H1 (cell line): ENCODE data around the gene RIPOR3. TPM values are rescaled to one million over a fixed set of nuclear protein-coding genes. Genes with fewer than 3 reads are reported as not detected.

Experiments
- CTCF ChIA-PET: fragments of 300-600 bp; sonication (Branson Sonifier 250); formaldehyde crosslinking; loops from one replicate; lab custom pipeline; 2021; ENCODE audit not compliant: partially characterized antibody; lab: Charles Lee
- POLR2A ChIA-PET: fragments of 300-600 bp; sonication (Branson Sonifier 250); formaldehyde crosslinking; loops from one replicate; lab custom pipeline; 2021; ENCODE audit warnings: inconsistent platforms; ENCODE audit not compliant: partially characterized antibody; lab: Charles Lee
- DNase-seq, 2 experiments: peaks; one replicate each; pipeline versions ENCODE4 v3.0.0 to v3.0.0-alpha.2; 2010 to 2022; ENCODE audit warnings: low spot score in 2 of 2, low read depth in 1 of 2, mixed read lengths in 1 of 2
- FAIRE-seq: peaks from 2 replicates; lab custom pipeline; 2011; peaks lifted over from hg19 to GRCh38; lab: Jason Lieb, UNC
- H2AFZ ChIP-seq: 2 replicates; pipeline ENCODE4 v1.8.1; 2012; ENCODE audit warnings: low read length, inconsistent platforms
- H2AK5ac ChIP-seq: 2 replicates; pipeline ENCODE4 v1.6.1; 2013; ENCODE audit warnings: low read depth, low read length
- H2BK120ac ChIP-seq: replicated peaks from 2 replicates; pipeline ENCODE3; 2013; ENCODE audit warnings: low read depth, low read length, inconsistent platforms
- H2BK12ac ChIP-seq: 2 replicates; pipeline ENCODE4 v1.6.1; 2013; ENCODE audit warnings: low read depth, low read length
- H2BK15ac ChIP-seq: 2 replicates; pipeline ENCODE4 v1.6.1; 2013; ENCODE audit warnings: low read length
- H2BK20ac ChIP-seq: 2 replicates; pipeline ENCODE4 v1.6.1; 2013; ENCODE audit warnings: low read length
- H2BK5ac ChIP-seq: 2 replicates; pipeline ENCODE4 v1.6.1; 2013; ENCODE audit warnings: low read depth, low read length
- H3K14ac ChIP-seq: 2 replicates; pipeline ENCODE4 v1.6.1; 2013; ENCODE audit warnings: inconsistent platforms; ENCODE audit not compliant: insufficient read length
- H3K18ac ChIP-seq: 2 replicates; pipeline ENCODE4 v1.6.1; 2013; ENCODE audit warnings: low read length; ENCODE audit errors: extremely low read depth
- H3K23ac ChIP-seq: 2 replicates; pipeline ENCODE4 v1.6.1; 2013; ENCODE audit warnings: inconsistent platforms; ENCODE audit not compliant: insufficient read length
- H3K23me2 ChIP-seq: 2 replicates; pipeline ENCODE4 v1.6.1; 2013; ENCODE audit warnings: low read depth, low read length
- H3K27ac ChIP-seq: 2 replicates; pipeline ENCODE4 v1.6.1; 2011; ENCODE audit warnings: low read depth, low read length, inconsistent platforms
- H3K27me3 ChIP-seq, 4 experiments: replicated peaks in 1 of 4; 1 replicate in 1 of 4; 2 replicates in 3 of 4; pipeline versions ENCODE4 v1.6.1 to v1.8.1; 2011 to 2013; ENCODE audit warnings: low read length in 3 of 4, mild to moderate bottlenecking in 3 of 4, inconsistent platforms in 2 of 4, mixed read lengths in 2 of 4, moderate library complexity in 1 of 4; ENCODE audit not compliant: control insufficient read depth in 3 of 4, insufficient read depth in 3 of 4; ENCODE audit errors: extremely low read depth in 1 of 4
- H3K36me3 ChIP-seq, 4 experiments: 2 replicates each; pipeline versions ENCODE4 v1.6.1 to v1.8.1; 2011 to 2013; ENCODE audit warnings: mild to moderate bottlenecking in 4 of 4, low read length in 3 of 4, moderate library complexity in 2 of 4, control low read depth in 1 of 4, inconsistent platforms in 1 of 4; ENCODE audit not compliant: insufficient read depth in 4 of 4, control insufficient read depth in 2 of 4
- H3K4ac ChIP-seq: replicated peaks from 2 replicates; pipeline ENCODE3; 2013; ENCODE audit warnings: low read length, low read depth, mixed read lengths, inconsistent platforms; ENCODE audit not compliant: insufficient read length
- H3K4me1 ChIP-seq, 4 experiments: replicated peaks in 1 of 4; 1 replicate in 1 of 4; 2 replicates in 3 of 4; pipeline versions ENCODE4 v1.6.1 to v1.8.1; 2011 to 2013; ENCODE audit warnings: low read length in 3 of 4, inconsistent platforms in 2 of 4, mixed read lengths in 1 of 4; ENCODE audit not compliant: insufficient read depth in 4 of 4, control insufficient read depth in 3 of 4
- H3K4me2 ChIP-seq, 2 experiments: 2 replicates each; pipeline versions ENCODE4 v1.6.1 to v1.8.1; 2011 to 2013; ENCODE audit warnings: low read depth in 2 of 2, low read length in 2 of 2, control low read depth in 1 of 2, inconsistent platforms in 1 of 2, mild to moderate bottlenecking in 1 of 2; ENCODE audit not compliant: insufficient read depth in 1 of 2
- H3K4me3 ChIP-seq, 4 experiments: fragments of 200-600, 300-600 bp in 1 of 4; sonication (generic), shearing (Covaris generic), sonication (Bioruptor Twin) in 1 of 4; 2 replicates each; pipeline versions ENCODE4 v1.5.1 to v1.8.1; 2011 to 2016; ENCODE audit warnings: low read length in 4 of 4, low read depth in 3 of 4, control low read depth in 2 of 4, inconsistent platforms in 2 of 4, mild to moderate bottlenecking in 2 of 4, mixed read lengths in 1 of 4, moderate library complexity in 1 of 4; ENCODE audit not compliant: insufficient read depth in 2 of 4; ENCODE audit errors: extremely low read depth in 1 of 4
- H3K56ac ChIP-seq: replicated peaks from 2 replicates; pipeline ENCODE3; 2013; ENCODE audit warnings: low read depth, mild to moderate bottlenecking, mixed read lengths, low read length, inconsistent platforms; ENCODE audit not compliant: insufficient read length
- H3K79me1 ChIP-seq: 2 replicates; pipeline ENCODE4 v1.6.1; 2013; ENCODE audit warnings: low read depth, low read length, control low read depth
- H3K79me2 ChIP-seq, 2 experiments: 2 replicates each; pipeline versions ENCODE4 v1.6.1 to v1.8.1; 2012 to 2013; ENCODE audit warnings: low read length in 2 of 2, mild to moderate bottlenecking in 2 of 2, inconsistent platforms in 1 of 2; ENCODE audit not compliant: insufficient read depth in 2 of 2, control insufficient read depth in 1 of 2
- H3K9ac ChIP-seq, 4 experiments: replicated peaks in 1 of 4; 1 replicate in 1 of 4; 2 replicates in 3 of 4; pipeline versions ENCODE4 v1.6.1 to v1.8.1; 2011 to 2013; ENCODE audit warnings: low read depth in 3 of 4, low read length in 3 of 4, control low read depth in 2 of 4, mild to moderate bottlenecking in 2 of 4, moderate library complexity in 2 of 4, inconsistent platforms in 1 of 4; ENCODE audit errors: extremely low read depth in 1 of 4
- H3K9me3 ChIP-seq, 2 experiments: 2 replicates each; pipeline versions ENCODE4 v1.6.1 to v1.8.1; 2012 to 2013; ENCODE audit warnings: mild to moderate bottlenecking in 2 of 2, moderate library complexity in 2 of 2, control low read depth in 1 of 2, inconsistent platforms in 1 of 2, low read depth in 1 of 2, low read length in 1 of 2, mixed read lengths in 1 of 2; ENCODE audit not compliant: insufficient read depth in 2 of 2
- H4K20me1 ChIP-seq, 2 experiments: replicated peaks in 1 of 2; 2 replicates each; pipeline versions ENCODE3 to v1.8.1; 2011 to 2013; ENCODE audit warnings: inconsistent platforms in 2 of 2, low read length in 2 of 2, mild to moderate bottlenecking in 1 of 2; ENCODE audit not compliant: insufficient read depth in 2 of 2, control insufficient read depth in 1 of 2
- H4K5ac ChIP-seq: 2 replicates; pipeline ENCODE4 v1.6.1; 2013; ENCODE audit warnings: low read length, low read depth, mixed read lengths, inconsistent platforms; ENCODE audit not compliant: insufficient read length
- H4K8ac ChIP-seq: 2 replicates; pipeline ENCODE4 v1.8.0; 2013; ENCODE audit warnings: mild to moderate bottlenecking, moderate library complexity, low read length, inconsistent platforms; ENCODE audit not compliant: insufficient read depth; ENCODE audit errors: extremely low read depth
- H4K91ac ChIP-seq: replicated peaks from 2 replicates; pipeline ENCODE3; 2013; ENCODE audit warnings: low read length, mixed read lengths, inconsistent platforms; ENCODE audit not compliant: insufficient read length
- KDM4A ChIP-seq: IDR thresholded peaks from one replicate; pipeline ENCODE4 v1.7.1; 2012; ENCODE audit warnings: low read depth, mild to moderate bottlenecking, moderate library complexity, low read length, inconsistent platforms; ENCODE audit not compliant: severe bottlenecking
- KDM5A ChIP-seq: fragments of 200-600 bp; IDR thresholded peaks from 2 replicates; pipeline ENCODE4 v1.7.1; 2012; ENCODE audit warnings: mild to moderate bottlenecking, low read length, inconsistent platforms, mixed read lengths
- NANOG ChIP-seq: IDR thresholded peaks from 2 replicates; pipeline ENCODE4 v1.6.1; 2011; ENCODE audit warnings: low read length, low read depth, mild to moderate bottlenecking, inconsistent platforms; ENCODE audit not compliant: insufficient read depth, poor library complexity, severe bottlenecking
- SIRT6 ChIP-seq: IDR thresholded peaks from one replicate; pipeline ENCODE4 v1.7.1; 2012; ENCODE audit warnings: low read length, inconsistent platforms
- WGBS, 2 experiments: shearing (Covaris generic) in 1 of 2; methylation state at CpG; one replicate each; pipeline versions ENCODE4 v1.1.6 to v1.1.7; 2013 to 2015; ENCODE audit warnings: low lambda C conversion rate in 2 of 2, mixed read lengths in 2 of 2, inconsistent platforms in 1 of 2, low coverage in 1 of 2, missing lambda C conversion rate in 1 of 2; ENCODE audit not compliant: insufficient replicate concordance in 2 of 2, insufficient coverage in 1 of 2, insufficient read length in 1 of 2; ENCODE audit errors: extremely low coverage in 1 of 2, missing lambda C conversion rate in 1 of 2; 5-methylcytosine and 5-hydroxymethylcytosine counted together
- polyA plus RNA-seq, 7 experiments: library from polyadenylated mRNA; depleted of rRNA in 3 of 7; stranded (reverse) in 5 of 7; unstranded in 2 of 7; fragments of >200 nt in 5 of 7; fragments of 200-250 nt in 2 of 7; gene quantifications; 1 replicate in 5 of 7; 2 replicates in 1 of 7; 4 replicates in 1 of 7; pipeline versions ENCODE4 v1.2.1 to v1.2.3, GENCODE V29; 2011 to 2013; ENCODE audit warnings: missing spikeins in 2 of 7, mixed read lengths in 2 of 7
- total RNA-seq: library from RNA; stranded (reverse); fragmentation: NEBNext Ultra II Directional; extraction: Animal tissue kit (Norgen Biotek cat#: 25700); gene quantifications from 2 replicates; pipeline ENCODE4 v1.2.1, GENCODE V29; 2021

RIPOR3 gene
- total and polyA plus RNA-seq, 2 of the 8 experiments (the other 6 are each of a cell fraction or from before 2014, with no cell fraction given) = 3.6 to 4.5 TPM

DNA sequence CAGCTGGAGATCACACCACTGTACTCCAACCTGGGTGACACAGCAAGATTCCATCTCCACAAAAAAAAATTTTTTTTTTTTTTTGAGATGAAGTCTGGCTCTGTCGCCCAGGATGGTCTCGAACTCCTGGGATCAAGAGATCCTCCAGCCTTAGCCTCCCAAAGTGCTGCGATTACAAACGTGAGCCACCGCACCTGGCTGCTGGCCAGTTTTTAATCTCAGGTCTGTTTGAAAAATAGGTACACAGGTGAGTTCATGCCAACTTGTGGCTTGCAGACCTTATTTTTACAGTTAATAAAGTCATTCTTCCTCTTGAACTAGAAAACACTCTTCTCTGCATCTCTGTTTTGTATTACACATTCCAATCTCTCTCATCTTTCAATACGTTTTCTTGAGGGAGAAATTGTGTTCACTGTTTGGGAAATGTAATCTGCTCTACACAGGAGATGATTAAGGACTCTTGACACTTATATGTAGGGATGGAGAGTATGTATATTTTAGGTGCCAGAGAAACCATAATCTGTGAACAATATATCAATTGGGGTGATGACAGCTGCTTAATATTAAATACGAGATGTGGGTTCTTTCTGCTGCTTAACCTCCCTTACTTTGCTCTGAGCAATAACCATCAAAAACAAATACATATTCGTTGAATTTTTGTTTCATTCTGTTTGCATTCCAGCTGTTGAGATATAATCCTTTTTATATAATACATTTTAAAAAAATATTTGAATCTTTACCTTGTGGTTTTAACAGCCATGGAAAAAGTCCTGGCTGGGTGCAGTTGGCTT, 17.7 kb upstream of the RIPOR3 start:
- POLR2A ChIA-PET = interaction anchor here (0.8 to 1.6 kb wide), 2 partner anchors 16 to 42 kb away, joined by 3 to 6 read pairs; no protein-coding TSS in a partner anchor

More for the DNA sequence above, 17.7 kb upstream of the RIPOR3 start:
- Histone ChIP-seq H2AK5ac (no peak overlapping the region), H3K4me2 (no peak overlapping the region), H4K91ac (no peak overlapping the region), H2AFZ (no peak overlapping the region), H3K23me2 (no peaks in the 10 kb centered on the region), H3K4ac (no peak overlapping the region), H3K9me3 (no peaks in the 10 kb centered on the region), H3K27me3 (no peaks in the 10 kb centered on the region), H2BK5ac (no peak overlapping the region), H3K79me1 (no peaks in the 10 kb centered on the region), H3K9ac (no peak overlapping the region), H3K4me1 (peaks cover 2 to 3% (median 2%) of the 10 kb centered on the region in 4 experiments; a peak in 3 of 7 replicates), H4K8ac (no peak overlapping the region), H4K20me1 (no peaks in the 10 kb centered on the region), H2BK120ac (no peak overlapping the region), H3K14ac (no peak overlapping the region), H3K27ac (no peak overlapping the region), H3K36me3 (no peaks in the 10 kb centered on the region), H2BK20ac (no peak overlapping the region), H4K5ac (no peak overlapping the region), H3K4me3 (no peak overlapping the region), H2BK12ac (no peak overlapping the region), H3K56ac (no peak overlapping the region), H3K18ac (no peak overlapping the region), H3K79me2 (no peaks in the 10 kb centered on the region), H3K23ac (no peak overlapping the region), H2BK15ac (no peak overlapping the region)
- 90% methylated on average over 8 of the region's 8 CpGs; no CpG with 5 or more reads in 1 of the 2 experiments for WGBS, 2 experiments
- FAIRE-seq (no peak), DNase-seq (no peak)
- TF ChIP-seq SIRT6 (no peak), NANOG (no peak), KDM4A (no peak), KDM5A (no peak)
- CTCF ChIA-PET = interaction anchor here (0.7 to 1.8 kb wide), 4 partner anchors 9 to 83 kb away, joined by 4 to 6 read pairs (median 5); no protein-coding TSS in a partner anchor
